Endothelial cell (in vitro differentiated cells): ENCODE results near the gene DCANP1. TPM values are rescaled to one million over a fixed set of nuclear protein-coding genes. Genes with fewer than 3 reads are reported as not detected.

ENCODE experiments used
- DNase-seq: peaks from one replicate; pipeline ENCODE4 v3.0.0; 2021; ENCODE audit warnings: low spot score
- H3K27ac Mint-ChIP-seq: one replicate; pipeline ENCODE4 v1.8.0; 2021; ENCODE audit warnings: mixed read lengths, inconsistent platforms; ENCODE audit not compliant: unreplicated experiment
- H3K27me3 Mint-ChIP-seq: one replicate; pipeline ENCODE4 v1.8.0; 2021; ENCODE audit warnings: mild to moderate bottlenecking, moderate library complexity, mixed read lengths, inconsistent platforms; ENCODE audit not compliant: unreplicated experiment
- H3K36me3 Mint-ChIP-seq: one replicate; pipeline ENCODE4 v1.8.0; 2021; ENCODE audit warnings: mild to moderate bottlenecking, low read depth, mixed read lengths, inconsistent platforms; ENCODE audit not compliant: unreplicated experiment
- H3K4me1 Mint-ChIP-seq: one replicate; pipeline ENCODE4 v1.8.0; 2021; ENCODE audit warnings: mild to moderate bottlenecking, mixed read lengths, inconsistent platforms; ENCODE audit not compliant: unreplicated experiment
- H3K4me3 Mint-ChIP-seq: one replicate; pipeline ENCODE4 v1.8.0; 2021; ENCODE audit warnings: mild to moderate bottlenecking, mixed read lengths, inconsistent platforms; ENCODE audit not compliant: unreplicated experiment
- H3K9me3 Mint-ChIP-seq: one replicate; pipeline ENCODE4 v1.8.0; 2021; ENCODE audit warnings: mixed read lengths, inconsistent platforms; ENCODE audit not compliant: unreplicated experiment
- total RNA-seq: library from RNA; stranded (reverse); fragmentation: NEBNext Ultra II Directional; extraction: Animal tissue kit (Norgen Biotek cat#: 25700); gene quantifications from one replicate; pipeline ENCODE4 v1.2.1, GENCODE V29; 2021; ENCODE audit not compliant: unreplicated experiment
- TF ChIP-seq, protein P1 (sequence below): fragments of 200-600 bp; sonication (generic); IDR thresholded peaks from one replicate; pipeline ENCODE4 v1.5.0; 2021; ENCODE audit warnings: antibody characterized with exemption; ENCODE audit not compliant: unreplicated experiment

DCANP1 gene
- total RNA-seq, 1 donor from 2014 or later: not detected

DNA sequence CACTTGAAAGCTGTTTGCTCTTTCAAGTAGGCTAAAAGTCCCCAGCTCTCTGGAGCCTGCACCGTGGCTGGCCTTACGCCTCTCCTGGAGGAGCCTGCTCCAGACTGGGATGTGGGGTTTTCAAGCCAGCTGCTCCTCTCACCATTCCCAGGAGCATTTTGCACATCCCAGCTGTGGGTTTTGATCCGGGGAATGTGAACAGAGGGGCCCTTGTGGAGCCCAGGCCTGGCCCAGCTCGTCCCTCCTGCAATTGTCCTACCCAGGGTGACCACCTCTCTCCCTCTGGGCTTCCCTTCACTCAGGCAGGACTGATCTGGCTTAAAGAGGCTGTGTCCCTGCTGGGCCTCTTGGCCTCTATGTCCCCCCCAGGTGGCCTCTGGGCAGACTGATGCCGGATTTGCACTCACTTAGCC is 37.5 kb upstream of the DCANP1 start:
- no peak for DNase-seq
- TF ChIP-seq, protein P1, sequence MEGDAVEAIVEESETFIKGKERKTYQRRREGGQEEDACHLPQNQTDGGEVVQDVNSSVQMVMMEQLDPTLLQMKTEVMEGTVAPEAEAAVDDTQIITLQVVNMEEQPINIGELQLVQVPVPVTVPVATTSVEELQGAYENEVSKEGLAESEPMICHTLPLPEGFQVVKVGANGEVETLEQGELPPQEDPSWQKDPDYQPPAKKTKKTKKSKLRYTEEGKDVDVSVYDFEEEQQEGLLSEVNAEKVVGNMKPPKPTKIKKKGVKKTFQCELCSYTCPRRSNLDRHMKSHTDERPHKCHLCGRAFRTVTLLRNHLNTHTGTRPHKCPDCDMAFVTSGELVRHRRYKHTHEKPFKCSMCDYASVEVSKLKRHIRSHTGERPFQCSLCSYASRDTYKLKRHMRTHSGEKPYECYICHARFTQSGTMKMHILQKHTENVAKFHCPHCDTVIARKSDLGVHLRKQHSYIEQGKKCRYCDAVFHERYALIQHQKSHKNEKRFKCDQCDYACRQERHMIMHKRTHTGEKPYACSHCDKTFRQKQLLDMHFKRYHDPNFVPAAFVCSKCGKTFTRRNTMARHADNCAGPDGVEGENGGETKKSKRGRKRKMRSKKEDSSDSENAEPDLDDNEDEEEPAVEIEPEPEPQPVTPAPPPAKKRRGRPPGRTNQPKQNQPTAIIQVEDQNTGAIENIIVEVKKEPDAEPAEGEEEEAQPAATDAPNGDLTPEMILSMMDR: no peak
- Mint-ChIP-seq H3K9me3 (no peaks in the 10 kb centered on the region), H3K36me3 (peaks cover 4% of the 10 kb centered on the region), H3K27me3 (peaks cover 33% of the 10 kb centered on the region), H3K27ac (no peak overlapping the region), H3K4me1 (peaks cover 6% of the 10 kb centered on the region), H3K4me3 (no peak overlapping the region)

DNA sequence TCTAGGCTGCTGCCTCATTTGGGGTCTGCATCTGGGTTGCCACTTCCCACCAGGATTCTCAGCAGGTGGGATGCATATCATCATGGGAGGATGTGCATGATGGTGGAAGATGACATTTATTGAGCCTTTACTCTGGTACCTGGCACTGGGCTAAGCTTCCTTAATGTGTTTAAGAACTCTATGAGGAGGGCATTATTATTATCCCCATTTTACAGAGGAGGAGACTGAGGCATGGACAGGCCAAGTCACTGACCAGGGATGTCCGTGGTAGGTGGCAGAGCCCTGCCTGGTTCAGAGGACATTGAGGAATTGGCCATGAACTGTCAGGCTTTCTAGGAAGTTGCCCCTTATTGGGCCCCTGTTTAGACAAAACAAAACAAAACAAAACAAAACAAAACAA is 36.1 kb upstream of the DCANP1 start:
- Mint-ChIP-seq H3K4me1 (no peaks in the 10 kb centered on the region), H3K27me3 (peaks cover 28% of the 10 kb centered on the region), H3K4me3 (no peak overlapping the region), H3K27ac (no peak overlapping the region), H3K9me3 (no peaks in the 10 kb centered on the region), H3K36me3 (peaks cover 4% of the 10 kb centered on the region)
- TF ChIP-seq, protein P1: no peak
- no peak for DNase-seq

DNA sequence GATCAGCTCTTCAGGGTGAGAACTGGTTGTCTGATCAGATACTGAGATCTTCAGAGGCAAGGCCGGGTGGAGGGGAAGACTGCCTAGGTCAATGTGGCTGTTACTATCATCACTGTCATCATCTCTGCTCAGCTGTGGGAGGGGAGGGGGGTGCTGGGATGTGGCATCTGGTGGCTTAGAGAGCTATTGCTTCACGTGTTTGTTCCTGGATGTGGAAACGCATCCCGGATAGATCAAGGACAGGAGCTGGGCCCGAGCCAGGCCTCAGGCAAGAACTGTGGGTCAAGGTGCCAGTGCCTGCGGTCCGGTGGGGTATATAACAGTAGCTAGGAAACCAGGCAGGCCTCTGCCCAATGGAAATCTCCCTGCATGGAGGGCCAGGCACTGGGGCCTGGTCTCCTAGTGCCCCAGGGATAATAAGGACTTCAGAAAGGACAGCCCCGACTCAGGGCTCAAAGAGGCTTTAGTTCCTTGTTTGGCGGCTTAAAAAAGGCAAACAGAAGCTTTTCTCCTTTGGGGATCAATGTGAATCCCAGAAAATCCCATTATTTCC is 35.3 kb upstream of the DCANP1 start:
- no peak for DNase-seq
- no peak overlapping the region for H3K4me3 Mint-ChIP-seq
- TF ChIP-seq, protein P1: no peak
- no peaks in the 10 kb centered on the region for H3K9me3 Mint-ChIP-seq
- no peak overlapping the region for H3K27ac Mint-ChIP-seq
- H3K4me1 Mint-ChIP-seq: no peaks in the 10 kb centered on the region
- H3K27me3 Mint-ChIP-seq: peaks cover 27% of the 10 kb centered on the region
- peaks cover 4% of the 10 kb centered on the region for H3K36me3 Mint-ChIP-seq

DNA sequence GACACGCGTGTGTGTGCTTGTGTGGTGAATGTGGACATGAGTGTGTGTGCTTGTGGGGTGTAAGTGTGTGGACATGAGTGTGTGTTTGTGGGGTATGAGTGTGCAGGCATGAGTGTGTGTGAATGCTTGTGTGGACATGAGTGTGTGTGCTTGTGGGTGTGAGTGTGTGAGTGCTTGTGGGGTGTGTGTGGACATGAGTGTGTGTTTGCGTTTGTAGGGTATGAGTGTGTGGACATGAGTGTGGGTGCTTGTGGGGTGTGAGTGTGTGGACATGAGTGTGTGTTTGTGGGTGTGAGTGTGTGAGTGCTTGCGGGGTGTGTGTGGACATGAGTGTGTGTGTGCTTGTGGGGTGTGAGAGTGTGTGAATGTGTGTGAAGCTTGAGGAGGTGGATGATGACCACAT is 34.8 kb upstream of the DCANP1 start:
- H3K4me1 Mint-ChIP-seq: no peaks in the 10 kb centered on the region

DNA sequence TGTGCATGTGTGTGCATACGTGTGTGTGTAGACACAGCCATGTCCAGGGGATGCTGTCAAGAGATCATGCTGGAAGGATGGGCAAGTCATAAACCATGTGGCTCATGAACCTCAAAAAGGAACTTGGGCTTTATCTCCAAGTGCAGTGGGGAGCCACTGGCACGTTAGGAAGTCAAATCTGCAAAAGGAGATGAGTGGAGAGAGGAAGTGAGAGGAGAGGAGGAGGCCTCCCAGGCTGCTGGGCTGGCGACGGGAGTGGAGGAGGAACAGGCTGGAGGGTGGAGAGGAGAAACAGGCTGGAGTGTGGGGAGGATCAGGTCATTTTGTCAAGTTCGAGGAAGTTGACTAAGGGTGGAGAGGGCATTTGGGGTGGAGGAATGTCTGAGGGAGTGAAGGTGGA is 34.2 kb upstream of the DCANP1 start:
- TF ChIP-seq, protein P1: no peak
- H3K27ac Mint-ChIP-seq: no peak overlapping the region
- no peaks in the 10 kb centered on the region for H3K9me3 Mint-ChIP-seq
- H3K36me3 Mint-ChIP-seq: peaks cover 4% of the 10 kb centered on the region
- H3K4me3 Mint-ChIP-seq: no peak overlapping the region
- H3K4me1 Mint-ChIP-seq: no peaks in the 10 kb centered on the region
- DNase-seq: no peak
- peaks cover 22% of the 10 kb centered on the region for H3K27me3 Mint-ChIP-seq

More for the DNA sequence above, 34.8 kb upstream of the DCANP1 start:
- H3K9me3 Mint-ChIP-seq: no peaks in the 10 kb centered on the region
- peaks cover 4% of the 10 kb centered on the region for H3K36me3 Mint-ChIP-seq
- TF ChIP-seq, protein P1: no peak
- DNase-seq: no peak
- H3K27me3 Mint-ChIP-seq: peaks cover 26% of the 10 kb centered on the region
- no peak overlapping the region for H3K4me3 Mint-ChIP-seq
- no peak overlapping the region for H3K27ac Mint-ChIP-seq
